Caco-2 (cell line): ENCODE measurements around the gene AMOTL1. TPM values are rescaled to one million over a fixed set of nuclear protein-coding genes. Genes with fewer than 3 reads are reported as not detected.

ENCODE experiments used
- BruUV-seq: library from RNA; stranded (reverse); fragments of 400-500 nt; replicated peaks from 2 replicates; lab custom pipeline; 2021; lab: Mats Ljungman, UMichigan
- CTCF ChIA-PET: fragments of 300-600 bp; sonication (Branson Sonifier 250); formaldehyde crosslinking; loops from one replicate; lab custom pipeline; 2022; ENCODE audit warnings: antibody characterized with exemption; lab: Charles Lee
- POLR2A ChIA-PET: fragments of 300-600 bp; sonication (Branson Sonifier 250); formaldehyde crosslinking; loops from one replicate; lab custom pipeline; 2022; ENCODE audit warnings: antibody characterized with exemption; lab: Charles Lee
- DNase-seq, 2 experiments: peaks; one replicate each; pipeline versions ENCODE4 v3.0.0 to v3.0.0-alpha.2; 2020 to 2022
- H3K27me3 ChIP-seq: replicated peaks from 2 replicates; pipeline ENCODE4 v1.6.0; 2011; ENCODE audit warnings: low read length; ENCODE audit not compliant: control insufficient read depth, insufficient read depth
- H3K36me3 ChIP-seq: 2 replicates; pipeline ENCODE4 v1.5.1; 2011; ENCODE audit warnings: low read length; ENCODE audit not compliant: control insufficient read depth, insufficient read depth
- H3K4me1 ChIP-seq: fragments of 250-450 bp; sonication (Bioruptor Pico); 2 replicates; pipeline ENCODE4 v1.5.1; 2020; ENCODE audit warnings: mild to moderate bottlenecking
- H3K4me3 ChIP-seq: 2 replicates; pipeline ENCODE4 v1.5.1; 2011; ENCODE audit warnings: low read depth, mild to moderate bottlenecking, control low read depth, low read length
- H3K9me3 ChIP-seq: fragments of 250-450 bp; sonication (Bioruptor Pico); 2 replicates; pipeline ENCODE4 v1.5.1; 2020; ENCODE audit warnings: mild to moderate bottlenecking, moderate library complexity
- H3K27ac Mint-ChIP-seq: one replicate; pipeline ENCODE4 v1.8.0; 2022; ENCODE audit warnings: mixed read lengths; ENCODE audit not compliant: unreplicated experiment
- H3K27me3 Mint-ChIP-seq: one replicate; pipeline ENCODE4 v1.8.0; 2022; ENCODE audit warnings: mixed read lengths; ENCODE audit not compliant: insufficient read depth, unreplicated experiment
- H3K36me3 Mint-ChIP-seq: one replicate; pipeline ENCODE4 v1.8.0; 2022; ENCODE audit warnings: mild to moderate bottlenecking, mixed read lengths; ENCODE audit not compliant: insufficient read depth, unreplicated experiment
- H3K4me1 Mint-ChIP-seq: one replicate; pipeline ENCODE4 v1.8.0; 2022; ENCODE audit warnings: low read depth, mixed read lengths; ENCODE audit not compliant: unreplicated experiment
- H3K4me3 Mint-ChIP-seq: one replicate; pipeline ENCODE4 v1.8.0; 2022; ENCODE audit warnings: mild to moderate bottlenecking, moderate library complexity, mixed read lengths; ENCODE audit not compliant: unreplicated experiment
- H3K9me3 Mint-ChIP-seq: one replicate; pipeline ENCODE4 v1.8.0; 2022; ENCODE audit warnings: mixed read lengths; ENCODE audit not compliant: unreplicated experiment
- CTCF ChIP-seq, 2 experiments: fragments of 200-600 bp in 1 of 2; IDR thresholded peaks; 1 replicate in 1 of 2; 2 replicates in 1 of 2; pipeline versions ENCODE4 v1.5.1 to v1.8.0; 2011 to 2022; ENCODE audit warnings: antibody characterized with exemption in 1 of 2, control low read depth in 1 of 2, inconsistent platforms in 1 of 2, low read depth in 1 of 2, low read length in 1 of 2, mild to moderate bottlenecking in 1 of 2, moderate library complexity in 1 of 2; ENCODE audit not compliant: insufficient read depth in 1 of 2, severe bottlenecking in 1 of 2, unreplicated experiment in 1 of 2
- intact Hi-C: fragments of 100-400 bp; cut with micrococcal nuclease; formaldehyde crosslinking; loops from one replicate; pipeline ENCODE4 v1.10.0; 2022; ENCODE audit not compliant: unreplicated experiment
- total RNA-seq: library from RNA; stranded (reverse); gene quantifications from 2 replicates; pipeline ENCODE4 v1.2.3, GENCODE V29; 2022

Gene AMOTL1
- total RNA-seq, 1 experiment from 2014 or later, result 60.8 TPM

- intact Hi-C loops, result no loop called here
- no peaks in the 10 kb centered on the region for H3K36me3 Mint-ChIP-seq
- DNase-seq, result no peak
- no peaks in the 10 kb centered on the region for H3K27me3 Mint-ChIP-seq
- Histone ChIP-seq H3K4me3 (no peak overlapping the region), H3K27me3 (no peaks in the 10 kb centered on the region), H3K9me3 (no peaks in the 10 kb centered on the region), H3K4me1 (no peaks in the 10 kb centered on the region), H3K36me3 (no peaks in the 10 kb centered on the region)
- BruUV-seq, result no TSS peak
- no peak for TF ChIP-seq CTCF (IDR thresholded peaks at IDR 0.05; ENCODE audit: insufficient read depth in 1 of 2, low read depth in 1 of 2, low read length in 1 of 2, severe bottlenecking in 1 of 2, unreplicated experiment in 1 of 2)
- H3K9me3 Mint-ChIP-seq, result no peaks in the 10 kb centered on the region
- no peak overlapping the region for H3K4me3 Mint-ChIP-seq
- ChIA-PET POLR2A (no interaction called here), CTCF (no interaction called here)
- no peaks in the 10 kb centered on the region for H3K4me1 Mint-ChIP-seq
- H3K27ac Mint-ChIP-seq, result no peak overlapping the region
Observed at GRCh38 chr11:94920311-94920710, 152.2 kb downstream of the AMOTL1 start.

GRCh38 chr11:94922321-94923003, 154.3 kb downstream of the AMOTL1 start:
- no peak for TF ChIP-seq CTCF (IDR thresholded peaks at IDR 0.05; ENCODE audit: insufficient read depth in 1 of 2, low read depth in 1 of 2, low read length in 1 of 2, severe bottlenecking in 1 of 2, unreplicated experiment in 1 of 2)
- intact Hi-C loops, result no loop called here
- H3K27ac Mint-ChIP-seq, result no peak overlapping the region
- BruUV-seq, result no TSS peak
- CTCF ChIA-PET, result no interaction called here
- POLR2A ChIA-PET, result no interaction called here
- no peaks in the 10 kb centered on the region for H3K9me3 Mint-ChIP-seq
- H3K36me3 Mint-ChIP-seq, result no peaks in the 10 kb centered on the region
- H3K4me3 Mint-ChIP-seq, result no peak overlapping the region
- no peaks in the 10 kb centered on the region for H3K27me3 Mint-ChIP-seq
- H3K27me3 ChIP-seq, result no peaks in the 10 kb centered on the region
- H3K4me1 Mint-ChIP-seq, result peaks cover 7% of the 10 kb centered on the region
- H3K36me3 ChIP-seq, result no peaks in the 10 kb centered on the region
- H3K9me3 ChIP-seq, result no peaks in the 10 kb centered on the region
- H3K4me1 ChIP-seq, result 0 out of 2 replicates have a peak, but pooled peaks cover 6% of the 10 kb centered on the region
- H3K4me3 ChIP-seq, result no peak overlapping the region
- DNase-seq, result no peak

GRCh38 chr11:94923004-94923334, 154.8 kb downstream of the AMOTL1 start:
- POLR2A ChIA-PET, result no interaction called here
- Histone ChIP-seq H3K27me3 (no peaks in the 10 kb centered on the region), H3K4me3 (no peak overlapping the region), H3K4me1 (0 out of 2 replicates have a peak, but pooled peaks cover 6% of the 10 kb centered on the region), H3K9me3 (no peaks in the 10 kb centered on the region), H3K36me3 (no peaks in the 10 kb centered on the region)
- H3K4me1 Mint-ChIP-seq, result peaks cover 7% of the 10 kb centered on the region
- no peak for TF ChIP-seq CTCF (IDR thresholded peaks at IDR 0.05; ENCODE audit: insufficient read depth in 1 of 2, low read depth in 1 of 2, low read length in 1 of 2, severe bottlenecking in 1 of 2, unreplicated experiment in 1 of 2)
- no peaks in the 10 kb centered on the region for H3K27me3 Mint-ChIP-seq
- no peak for DNase-seq
- no peak overlapping the region for H3K4me3 Mint-ChIP-seq
- no peak overlapping the region for H3K27ac Mint-ChIP-seq
- no TSS peak for BruUV-seq
- intact Hi-C loops, result no loop called here
- CTCF ChIA-PET, result no interaction called here
- no peaks in the 10 kb centered on the region for H3K36me3 Mint-ChIP-seq
- H3K9me3 Mint-ChIP-seq, result no peaks in the 10 kb centered on the region
